ENCODE data around the gene ARID1B. TPM values are rescaled to one million over a fixed set of nuclear protein-coding genes. Genes with fewer than 3 reads are reported as not detected.

Gene ARID1B
- total RNA-seq, 1 experiment from 2014 or later, result 35.6 TPM

DNA sequence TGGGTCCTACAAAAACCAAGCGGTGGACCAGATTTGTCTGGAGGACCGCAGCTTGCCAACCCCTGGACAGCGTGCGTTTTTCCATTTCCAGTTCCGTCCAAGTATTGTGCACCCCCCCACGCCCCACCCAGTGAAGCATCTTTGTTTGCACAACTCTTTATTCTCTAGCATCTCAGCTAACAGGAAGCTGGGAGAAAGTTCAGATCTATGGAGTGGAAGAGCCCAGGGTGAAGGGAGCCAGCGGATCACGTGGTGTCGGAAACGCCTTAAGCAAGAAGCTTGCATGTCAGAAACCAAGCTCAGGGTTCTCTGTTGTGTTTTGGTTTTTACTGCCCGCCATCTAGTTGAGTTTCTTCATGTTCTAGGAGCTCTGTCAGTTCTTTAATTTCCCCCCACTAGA, 29.9 kb downstream of the ARID1B start:
- RAD21 ChIA-PET (ENCODE audit: low non-redundant PET in 1 of 2, low total read pairs in 2 of 2, uncharacterized antibody in 2 of 2, unreplicated experiment in 2 of 2), result no interaction called here

DNA sequence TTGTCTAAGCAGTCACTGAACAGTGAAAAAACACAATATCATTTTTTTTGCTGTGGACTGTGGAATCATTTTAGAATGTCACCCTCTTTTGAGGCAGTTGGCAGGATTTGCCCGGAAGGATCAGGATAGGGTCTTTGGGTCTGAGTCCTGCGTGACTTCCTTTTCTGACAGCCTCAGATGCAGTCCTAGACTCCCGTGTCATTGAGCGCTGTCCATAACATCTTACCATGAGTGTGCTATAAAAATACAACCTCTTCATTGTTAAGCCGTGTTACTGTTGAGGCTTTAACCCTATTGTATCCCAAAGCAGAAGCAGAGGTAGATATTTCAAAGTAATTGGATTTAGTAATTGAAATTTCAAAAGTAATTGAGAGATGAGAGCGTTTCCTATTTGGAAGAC, 30.6 kb downstream of the ARID1B start:
- Histone ChIP-seq H3K4me3 (replicated peaks in 1 of 2; ENCODE audit: low read depth in 1 of 2, low read length in 2 of 2) (no peak overlapping the region), H3K27ac (ENCODE audit: low read depth, low read length) (no peak overlapping the region), H3K27me3 (ENCODE audit: insufficient read depth, low read length) (no peaks in the 10 kb centered on the region), H2AFZ (ENCODE audit: low read depth, low read length, poor library complexity, severe bottlenecking) (no peak overlapping the region), H3K9ac (ENCODE audit: low read length) (no peak overlapping the region), H3K9me2 (ENCODE audit: insufficient read depth) (no peaks in the 10 kb centered on the region), H3K9me3 (ENCODE audit: control insufficient read depth in 1 of 2, insufficient read depth in 1 of 2, low read depth in 1 of 2, low read length in 2 of 2) (no peaks in the 10 kb centered on the region), H4K20me1 (ENCODE audit: insufficient read depth) (peaks cover 5% of the 10 kb centered on the region; the same call in 1 of the 2 replicates), H3K4me1 (ENCODE audit: control insufficient read depth in 1 of 2, insufficient read depth in 2 of 2, low read length in 2 of 2) (no peaks in the 10 kb centered on the region), H3K79me2 (ENCODE audit: insufficient read depth, low read length) (peaks cover 89% of the 10 kb centered on the region), H3K4me2 (ENCODE audit: low read length) (no peak overlapping the region), H3K36me3 (ENCODE audit: control insufficient read depth in 1 of 2, insufficient read depth in 2 of 2, low read length in 2 of 2) (no peaks in the 10 kb centered on the region)
- no peak for DNase-seq (ENCODE audit: low read depth, low spot score)
- ATAC-seq, result no peak
- no peak for TF ChIP-seq EZH2 (IDR thresholded peaks at IDR 0.05)
- TF ChIP-seq SRF (IDR thresholded peaks at IDR 0.05; ENCODE audit: low read depth), result no peak
- TF ChIP-seq YY1 (IDR thresholded peaks at IDR 0.05; ENCODE audit: extremely low read depth, insufficient replicate concordance, low read depth, low read length), result no peak
- TF ChIP-seq ZBTB33 (IDR thresholded peaks at IDR 0.05; ENCODE audit: extremely low read depth, insufficient replicate concordance, low read length), result no peak
- TF ChIP-seq, protein P1, sequence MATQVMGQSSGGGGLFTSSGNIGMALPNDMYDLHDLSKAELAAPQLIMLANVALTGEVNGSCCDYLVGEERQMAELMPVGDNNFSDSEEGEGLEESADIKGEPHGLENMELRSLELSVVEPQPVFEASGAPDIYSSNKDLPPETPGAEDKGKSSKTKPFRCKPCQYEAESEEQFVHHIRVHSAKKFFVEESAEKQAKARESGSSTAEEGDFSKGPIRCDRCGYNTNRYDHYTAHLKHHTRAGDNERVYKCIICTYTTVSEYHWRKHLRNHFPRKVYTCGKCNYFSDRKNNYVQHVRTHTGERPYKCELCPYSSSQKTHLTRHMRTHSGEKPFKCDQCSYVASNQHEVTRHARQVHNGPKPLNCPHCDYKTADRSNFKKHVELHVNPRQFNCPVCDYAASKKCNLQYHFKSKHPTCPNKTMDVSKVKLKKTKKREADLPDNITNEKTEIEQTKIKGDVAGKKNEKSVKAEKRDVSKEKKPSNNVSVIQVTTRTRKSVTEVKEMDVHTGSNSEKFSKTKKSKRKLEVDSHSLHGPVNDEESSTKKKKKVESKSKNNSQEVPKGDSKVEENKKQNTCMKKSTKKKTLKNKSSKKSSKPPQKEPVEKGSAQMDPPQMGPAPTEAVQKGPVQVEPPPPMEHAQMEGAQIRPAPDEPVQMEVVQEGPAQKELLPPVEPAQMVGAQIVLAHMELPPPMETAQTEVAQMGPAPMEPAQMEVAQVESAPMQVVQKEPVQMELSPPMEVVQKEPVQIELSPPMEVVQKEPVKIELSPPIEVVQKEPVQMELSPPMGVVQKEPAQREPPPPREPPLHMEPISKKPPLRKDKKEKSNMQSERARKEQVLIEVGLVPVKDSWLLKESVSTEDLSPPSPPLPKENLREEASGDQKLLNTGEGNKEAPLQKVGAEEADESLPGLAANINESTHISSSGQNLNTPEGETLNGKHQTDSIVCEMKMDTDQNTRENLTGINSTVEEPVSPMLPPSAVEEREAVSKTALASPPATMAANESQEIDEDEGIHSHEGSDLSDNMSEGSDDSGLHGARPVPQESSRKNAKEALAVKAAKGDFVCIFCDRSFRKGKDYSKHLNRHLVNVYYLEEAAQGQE (IDR thresholded peaks at IDR 0.05; ENCODE audit: low read depth), result no peak
- TF ChIP-seq JUND (IDR thresholded peaks at IDR 0.05), result no peak
- no peak for TF ChIP-seq ATF3 (IDR thresholded peaks at IDR 0.05)
- TF ChIP-seq ZNF274 (IDR thresholded peaks at IDR 0.05; ENCODE audit: low read depth, low read length), result no peak
- TF ChIP-seq RAD21 (IDR thresholded peaks at IDR 0.05; ENCODE audit: low read depth), result no peak
- no peak for TF ChIP-seq SP1 (IDR thresholded peaks at IDR 0.05; ENCODE audit: low read depth)
- TF ChIP-seq POLR2AphosphoS5 (IDR thresholded peaks at IDR 0.05; ENCODE audit: low read depth, low read length), result no peak
- TF ChIP-seq EZH2phosphoT487 (IDR thresholded peaks at IDR 0.05; ENCODE audit: borderline replicate concordance), result no peak
- no peak for TF ChIP-seq FOSL1 (IDR thresholded peaks at IDR 0.05; ENCODE audit: low read depth)
- ChIA-PET CTCF (no interaction called here), RAD21 (ENCODE audit: low non-redundant PET in 1 of 2, low total read pairs in 2 of 2, uncharacterized antibody in 2 of 2, unreplicated experiment in 2 of 2) (no interaction called here), POLR2A (no interaction called here)
- intact Hi-C loops (cut with micrococcal nuclease), result no loop called here
- no TSS peak for BruUV-seq (replicated peaks)

More for the DNA sequence above, 29.9 kb downstream of the ARID1B start:
- Histone ChIP-seq H3K79me2 (ENCODE audit: insufficient read depth, low read length) (peaks cover 88% of the 10 kb centered on the region), H2AFZ (ENCODE audit: low read depth, low read length, poor library complexity, severe bottlenecking) (no peak overlapping the region), H3K9ac (ENCODE audit: low read length) (no peak overlapping the region), H3K4me1 (ENCODE audit: control insufficient read depth in 1 of 2, insufficient read depth in 2 of 2, low read length in 2 of 2) (no peaks in the 10 kb centered on the region), H3K36me3 (ENCODE audit: control insufficient read depth in 1 of 2, insufficient read depth in 2 of 2, low read length in 2 of 2) (no peaks in the 10 kb centered on the region), H3K27ac (ENCODE audit: low read depth, low read length) (no peak overlapping the region), H3K9me3 (ENCODE audit: control insufficient read depth in 1 of 2, insufficient read depth in 1 of 2, low read depth in 1 of 2, low read length in 2 of 2) (no peaks in the 10 kb centered on the region), H3K27me3 (ENCODE audit: insufficient read depth, low read length) (no peaks in the 10 kb centered on the region), H3K4me2 (ENCODE audit: low read length) (no peak overlapping the region), H3K4me3 (replicated peaks in 1 of 2; ENCODE audit: low read depth in 1 of 2, low read length in 2 of 2) (no peak overlapping the region), H4K20me1 (ENCODE audit: insufficient read depth) (peaks cover 5% of the 10 kb centered on the region; the same call in 1 of the 2 replicates), H3K9me2 (ENCODE audit: insufficient read depth) (no peaks in the 10 kb centered on the region)
- TF ChIP-seq, protein P2, sequence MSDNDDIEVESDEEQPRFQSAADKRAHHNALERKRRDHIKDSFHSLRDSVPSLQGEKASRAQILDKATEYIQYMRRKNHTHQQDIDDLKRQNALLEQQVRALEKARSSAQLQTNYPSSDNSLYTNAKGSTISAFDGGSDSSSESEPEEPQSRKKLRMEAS (IDR thresholded peaks at IDR 0.05), result no peak
- POLR2A ChIA-PET, result no interaction called here
- BruUV-seq (replicated peaks), result no TSS peak
- CTCF ChIA-PET, result no interaction called here
- no peak for DNase-seq (ENCODE audit: low read depth, low spot score)
- no peak for ATAC-seq
- intact Hi-C loops (cut with micrococcal nuclease), result no loop called here
